ENCODE data around the gene KCNMB4.

GRCh38 chr12:70372881-70373280, 6.8 kb downstream of the KCNMB4 start:
- TF ChIP-seq POLR2A (IDR thresholded peaks at IDR 0.05) (no peak), EP300 (IDR thresholded peaks at IDR 0.05) (no peak), POLR2AphosphoS5 (IDR thresholded peaks at IDR 0.05) (no peak), CTCF (IDR thresholded peaks at IDR 0.05) (no peak)
